Cardiac fibroblast (primary cell): ENCODE measurements around the gene TSSK2.
A peak's percentile ranks its signal among the peaks of the same experiment; 100 is the strongest.

ENCODE experiments used
- DNase-seq, 2 donors: peaks; one replicate each; pipeline versions ENCODE4 v3.0.0 to v3.0.0-alpha.2; 2010; ENCODE audit warnings: low read depth in 2 of 2
- H3K4me3 ChIP-seq, 2 donors: replicated peaks in 1 of 2; 1 replicate in 1 of 2; 2 replicates in 1 of 2; pipeline ENCODE4 v1.5.1; 2011; ENCODE audit warnings: low read depth in 2 of 2, low read length in 2 of 2, mild to moderate bottlenecking in 2 of 2, moderate library complexity in 1 of 2
- TF ChIP-seq, protein P1 (sequence below): IDR thresholded peaks from one replicate; pipeline ENCODE4 v1.5.1; 2011; ENCODE audit warnings: low read depth, mild to moderate bottlenecking, low read length, inconsistent platforms

The TSSK2 gene

DNA sequence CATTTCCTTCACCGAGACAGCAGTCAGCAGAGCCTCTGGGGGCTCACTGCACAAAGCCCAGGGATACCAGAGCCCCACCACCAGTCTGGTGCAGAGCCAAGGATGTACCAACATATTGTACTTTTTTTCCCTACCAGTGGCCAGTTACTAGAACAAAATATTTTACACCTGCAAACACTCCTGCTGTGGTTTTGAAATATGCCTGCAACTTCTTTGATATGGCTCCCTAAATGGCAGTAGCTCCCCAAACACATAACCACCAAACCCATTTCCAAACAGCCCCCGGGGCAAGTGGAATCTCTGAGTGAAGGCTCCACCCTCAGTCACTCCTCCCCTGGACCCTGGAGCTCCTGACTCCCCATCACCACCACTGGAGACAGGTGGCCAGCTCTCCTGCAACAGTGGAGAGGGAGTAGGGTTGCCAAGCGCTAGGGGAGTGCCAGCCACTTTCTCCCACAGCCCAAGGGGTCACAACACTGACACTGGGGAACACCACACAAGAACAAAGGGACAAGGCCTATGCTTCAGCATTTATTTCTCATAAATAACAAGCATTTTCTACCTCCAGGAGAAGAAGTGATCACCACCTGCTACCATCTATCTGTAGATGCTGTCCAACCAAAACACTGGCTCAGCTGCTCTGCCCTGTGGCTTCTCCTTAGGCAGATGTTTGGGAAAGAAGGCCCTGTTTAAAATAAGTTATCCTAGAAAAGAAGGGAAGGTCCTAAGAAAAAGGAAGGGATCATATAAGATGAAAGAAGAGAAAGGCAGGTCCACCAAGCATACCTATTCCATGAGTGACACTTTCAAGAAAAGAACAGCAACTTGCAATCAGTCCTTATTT is 24.0 kb upstream of the TSSK2 start:
- H3K4me3 ChIP-seq: no peak overlapping the region
- TF ChIP-seq, protein P1, sequence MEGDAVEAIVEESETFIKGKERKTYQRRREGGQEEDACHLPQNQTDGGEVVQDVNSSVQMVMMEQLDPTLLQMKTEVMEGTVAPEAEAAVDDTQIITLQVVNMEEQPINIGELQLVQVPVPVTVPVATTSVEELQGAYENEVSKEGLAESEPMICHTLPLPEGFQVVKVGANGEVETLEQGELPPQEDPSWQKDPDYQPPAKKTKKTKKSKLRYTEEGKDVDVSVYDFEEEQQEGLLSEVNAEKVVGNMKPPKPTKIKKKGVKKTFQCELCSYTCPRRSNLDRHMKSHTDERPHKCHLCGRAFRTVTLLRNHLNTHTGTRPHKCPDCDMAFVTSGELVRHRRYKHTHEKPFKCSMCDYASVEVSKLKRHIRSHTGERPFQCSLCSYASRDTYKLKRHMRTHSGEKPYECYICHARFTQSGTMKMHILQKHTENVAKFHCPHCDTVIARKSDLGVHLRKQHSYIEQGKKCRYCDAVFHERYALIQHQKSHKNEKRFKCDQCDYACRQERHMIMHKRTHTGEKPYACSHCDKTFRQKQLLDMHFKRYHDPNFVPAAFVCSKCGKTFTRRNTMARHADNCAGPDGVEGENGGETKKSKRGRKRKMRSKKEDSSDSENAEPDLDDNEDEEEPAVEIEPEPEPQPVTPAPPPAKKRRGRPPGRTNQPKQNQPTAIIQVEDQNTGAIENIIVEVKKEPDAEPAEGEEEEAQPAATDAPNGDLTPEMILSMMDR: no peak
- DNase-seq: no peak

DNA sequence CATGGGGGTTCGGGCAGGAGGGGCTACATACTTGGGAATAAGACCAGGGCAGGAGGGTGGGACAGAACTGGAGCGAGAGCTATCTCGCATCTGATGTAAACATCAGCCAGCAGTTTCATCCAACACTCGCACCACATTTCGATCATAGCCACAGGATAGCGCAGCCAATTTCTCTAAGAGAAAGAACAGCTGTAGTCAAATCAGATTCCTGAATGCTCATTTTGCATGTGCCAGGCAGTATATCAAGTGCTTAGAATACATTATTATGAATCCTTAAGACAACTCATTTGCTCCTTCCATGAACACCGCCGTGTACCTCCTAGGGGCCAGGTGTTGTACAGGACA is 23.4 kb upstream of the TSSK2 start:
- no peak overlapping the region for H3K4me3 ChIP-seq
- TF ChIP-seq, protein P1: no peak
- DNase-seq: no peak

DNA sequence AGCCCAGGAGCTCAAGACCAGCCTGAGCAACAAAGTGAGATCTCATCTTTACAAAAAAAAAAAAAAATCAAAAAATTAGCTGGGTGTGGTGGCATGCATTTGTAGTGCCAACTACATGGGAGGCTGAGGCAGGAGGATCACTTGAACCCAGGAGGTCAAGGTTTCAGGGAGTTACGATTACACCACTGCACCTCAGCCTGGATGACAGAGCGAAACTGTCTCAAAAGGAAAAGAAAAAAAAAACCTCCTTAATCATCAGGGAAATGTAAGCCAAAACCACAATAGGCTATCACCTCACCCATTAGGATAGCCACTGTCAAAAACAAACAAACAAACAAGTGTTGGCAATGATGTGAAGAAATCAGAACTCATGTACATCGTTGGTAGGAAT is 22.3 kb upstream of the TSSK2 start:
- DNase-seq: peak in 1 of 2 donors; percentile 22
- TF ChIP-seq, protein P1: no peak
- no peak overlapping the region for H3K4me3 ChIP-seq

DNA sequence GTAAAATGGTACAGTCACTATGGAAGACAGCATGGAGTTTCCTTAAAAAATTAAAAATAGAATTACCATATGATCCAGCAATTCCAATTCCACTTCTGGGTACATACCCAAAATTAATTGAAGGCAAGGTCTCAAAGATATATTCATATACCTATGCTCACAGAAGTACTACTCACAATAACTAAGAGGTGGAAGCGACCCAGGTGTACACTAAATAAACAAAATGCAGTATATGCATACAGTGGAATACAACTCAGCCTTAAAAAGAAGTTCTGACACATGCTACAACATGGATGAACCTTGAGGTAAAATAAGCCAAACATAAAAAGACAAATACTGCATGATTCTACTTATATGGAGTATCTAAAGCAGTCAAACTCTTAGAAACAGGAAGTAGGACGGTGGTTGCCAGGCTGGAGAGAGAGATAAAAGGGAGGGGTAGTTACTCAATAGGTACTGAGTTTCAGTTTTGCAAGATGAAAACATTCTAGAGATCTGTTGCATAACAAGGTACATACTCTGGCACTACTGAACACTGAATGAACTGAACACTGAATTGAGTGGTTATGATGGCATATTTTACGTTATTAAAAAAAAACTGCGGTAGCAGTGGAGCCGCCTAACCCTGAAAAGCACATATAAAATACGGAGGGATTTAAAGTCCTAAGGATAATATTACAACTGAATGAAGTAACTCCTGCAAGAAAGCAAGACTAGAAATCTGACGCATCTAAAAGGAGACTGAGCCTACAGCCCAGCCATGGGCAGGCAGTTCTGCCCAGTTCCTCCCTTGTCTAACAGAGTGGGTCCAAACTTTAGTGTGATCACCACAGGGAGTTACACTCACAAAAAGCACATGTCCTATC is 21.7 kb upstream of the TSSK2 start:
- DNase-seq: peak; percentile 81 to 85
- TF ChIP-seq, protein P1: no peak
- no peak overlapping the region for H3K4me3 ChIP-seq

DNA sequence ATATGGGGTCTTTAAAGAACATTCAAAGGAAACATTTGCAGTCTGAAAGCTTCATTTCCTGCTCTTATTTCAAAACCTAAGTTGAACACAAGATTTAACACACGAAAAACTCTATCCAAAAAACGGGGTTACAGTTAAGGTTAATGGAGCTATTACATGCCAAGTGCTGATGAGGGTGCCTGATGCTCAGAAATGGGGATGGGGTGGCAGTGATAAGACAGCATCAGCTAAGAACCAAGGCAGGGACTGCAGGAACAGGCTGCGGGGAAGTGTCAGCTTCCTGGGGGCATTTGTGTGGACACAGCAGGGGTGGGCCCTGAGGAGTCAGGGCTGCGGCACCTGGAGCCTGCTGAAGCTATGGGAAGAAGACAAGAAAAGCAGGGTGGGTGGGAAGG is 21.0 kb upstream of the TSSK2 start:
- DNase-seq: no peak
- TF ChIP-seq, protein P1: no peak
- H3K4me3 ChIP-seq: no peak overlapping the region

DNA sequence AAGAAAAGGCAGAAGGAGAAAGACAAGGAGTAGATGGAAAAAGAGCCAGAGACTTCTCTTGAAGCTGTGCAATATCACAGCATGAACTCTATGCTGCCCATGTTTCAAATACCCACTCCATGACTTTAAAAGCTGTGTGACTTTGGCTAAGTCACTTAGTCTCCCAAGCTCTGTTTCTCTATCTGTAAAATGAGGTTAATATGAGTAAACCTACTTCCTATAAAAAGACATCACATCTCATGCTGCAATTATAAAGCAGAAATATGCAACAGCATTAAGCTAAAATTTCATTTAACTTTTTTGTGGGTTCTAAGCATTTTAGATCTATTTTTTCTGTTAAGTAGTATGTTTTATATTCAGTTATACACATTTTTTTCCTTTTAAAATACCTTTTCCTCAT is 20.5 kb upstream of the TSSK2 start:
- H3K4me3 ChIP-seq: no peak overlapping the region
- DNase-seq: no peak
- TF ChIP-seq, protein P1: no peak
